ENCODE measurements around the gene DUSP11. TPM values are rescaled to one million over a fixed set of nuclear protein-coding genes. Genes with fewer than 3 reads are reported as not detected.
"Not testable (repeated sequence)": the region's sequence is repeated elsewhere in the genome, so short reads cannot be mapped to it uniquely, and the experiment has no call there.

DUSP11 gene
- polyA plus RNA-seq, 1 donor from 2014 or later: 35.2 TPM

DNA sequence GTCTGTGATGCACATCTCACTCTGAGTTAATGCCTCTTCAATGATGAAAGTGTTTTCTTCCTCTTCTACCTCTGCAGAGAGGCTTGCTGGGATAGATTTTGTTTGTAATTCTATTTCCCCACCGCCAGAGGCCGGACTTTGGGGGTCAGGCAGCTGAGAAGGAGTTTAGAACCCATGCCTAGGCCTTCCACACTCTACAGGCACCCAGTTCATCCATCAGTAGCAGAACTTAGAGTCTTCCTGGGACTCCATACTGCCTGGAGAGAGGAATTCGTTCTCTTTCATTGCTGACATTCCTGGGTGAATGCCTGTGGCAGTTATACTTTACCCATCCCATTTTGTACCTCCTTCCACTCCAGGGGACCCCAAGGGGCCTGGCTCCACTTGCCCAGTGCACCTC is 51.9 kb downstream of the DUSP11 start:
- no peaks in the 10 kb centered on the region for H4K20me1 ChIP-seq (ENCODE audit: insufficient read depth)
- no peak overlapping the region for H3K9ac ChIP-seq (ENCODE audit: low read length)
- no peak overlapping the region for H3K27ac ChIP-seq (ENCODE audit: low read length)
- H3K79me2 ChIP-seq (replicated peaks; ENCODE audit: insufficient read depth, low read length): no peaks in the 10 kb centered on the region
- H2AFZ ChIP-seq (ENCODE audit: low read depth, low read length): no peak overlapping the region
- no peak overlapping the region for H3K4me3 ChIP-seq (ENCODE audit: low read length)
- H3K27me3 ChIP-seq (ENCODE audit: insufficient read depth, low read depth, low read length): no peaks in the 10 kb centered on the region
- no peaks in the 10 kb centered on the region for H3K9me2 ChIP-seq (ENCODE audit: insufficient read depth, low read length)
- no peaks in the 10 kb centered on the region for H3K9me3 ChIP-seq (ENCODE audit: low read length)
- H3K36me3 ChIP-seq (ENCODE audit: insufficient read depth, low read length): no peaks in the 10 kb centered on the region
- TF ChIP-seq, protein P1, sequence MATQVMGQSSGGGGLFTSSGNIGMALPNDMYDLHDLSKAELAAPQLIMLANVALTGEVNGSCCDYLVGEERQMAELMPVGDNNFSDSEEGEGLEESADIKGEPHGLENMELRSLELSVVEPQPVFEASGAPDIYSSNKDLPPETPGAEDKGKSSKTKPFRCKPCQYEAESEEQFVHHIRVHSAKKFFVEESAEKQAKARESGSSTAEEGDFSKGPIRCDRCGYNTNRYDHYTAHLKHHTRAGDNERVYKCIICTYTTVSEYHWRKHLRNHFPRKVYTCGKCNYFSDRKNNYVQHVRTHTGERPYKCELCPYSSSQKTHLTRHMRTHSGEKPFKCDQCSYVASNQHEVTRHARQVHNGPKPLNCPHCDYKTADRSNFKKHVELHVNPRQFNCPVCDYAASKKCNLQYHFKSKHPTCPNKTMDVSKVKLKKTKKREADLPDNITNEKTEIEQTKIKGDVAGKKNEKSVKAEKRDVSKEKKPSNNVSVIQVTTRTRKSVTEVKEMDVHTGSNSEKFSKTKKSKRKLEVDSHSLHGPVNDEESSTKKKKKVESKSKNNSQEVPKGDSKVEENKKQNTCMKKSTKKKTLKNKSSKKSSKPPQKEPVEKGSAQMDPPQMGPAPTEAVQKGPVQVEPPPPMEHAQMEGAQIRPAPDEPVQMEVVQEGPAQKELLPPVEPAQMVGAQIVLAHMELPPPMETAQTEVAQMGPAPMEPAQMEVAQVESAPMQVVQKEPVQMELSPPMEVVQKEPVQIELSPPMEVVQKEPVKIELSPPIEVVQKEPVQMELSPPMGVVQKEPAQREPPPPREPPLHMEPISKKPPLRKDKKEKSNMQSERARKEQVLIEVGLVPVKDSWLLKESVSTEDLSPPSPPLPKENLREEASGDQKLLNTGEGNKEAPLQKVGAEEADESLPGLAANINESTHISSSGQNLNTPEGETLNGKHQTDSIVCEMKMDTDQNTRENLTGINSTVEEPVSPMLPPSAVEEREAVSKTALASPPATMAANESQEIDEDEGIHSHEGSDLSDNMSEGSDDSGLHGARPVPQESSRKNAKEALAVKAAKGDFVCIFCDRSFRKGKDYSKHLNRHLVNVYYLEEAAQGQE (IDR thresholded peaks at IDR 0.05; ENCODE audit: borderline replicate concordance): no peak
- no peak for TF ChIP-seq RAD21 (conservative IDR thresholded peaks at IDR 0.05)
- TF ChIP-seq SMC3 (conservative IDR thresholded peaks at IDR 0.05; ENCODE audit: poor library complexity): no peak
- TF ChIP-seq MXI1 (conservative IDR thresholded peaks at IDR 0.05; ENCODE audit: poor library complexity, severe bottlenecking): no peak
- no peak for TF ChIP-seq EZH2 (IDR thresholded peaks at IDR 0.05; ENCODE audit: borderline replicate concordance, insufficient read depth, low read length, poor library complexity, severe bottlenecking)
- TF ChIP-seq, protein P2, sequence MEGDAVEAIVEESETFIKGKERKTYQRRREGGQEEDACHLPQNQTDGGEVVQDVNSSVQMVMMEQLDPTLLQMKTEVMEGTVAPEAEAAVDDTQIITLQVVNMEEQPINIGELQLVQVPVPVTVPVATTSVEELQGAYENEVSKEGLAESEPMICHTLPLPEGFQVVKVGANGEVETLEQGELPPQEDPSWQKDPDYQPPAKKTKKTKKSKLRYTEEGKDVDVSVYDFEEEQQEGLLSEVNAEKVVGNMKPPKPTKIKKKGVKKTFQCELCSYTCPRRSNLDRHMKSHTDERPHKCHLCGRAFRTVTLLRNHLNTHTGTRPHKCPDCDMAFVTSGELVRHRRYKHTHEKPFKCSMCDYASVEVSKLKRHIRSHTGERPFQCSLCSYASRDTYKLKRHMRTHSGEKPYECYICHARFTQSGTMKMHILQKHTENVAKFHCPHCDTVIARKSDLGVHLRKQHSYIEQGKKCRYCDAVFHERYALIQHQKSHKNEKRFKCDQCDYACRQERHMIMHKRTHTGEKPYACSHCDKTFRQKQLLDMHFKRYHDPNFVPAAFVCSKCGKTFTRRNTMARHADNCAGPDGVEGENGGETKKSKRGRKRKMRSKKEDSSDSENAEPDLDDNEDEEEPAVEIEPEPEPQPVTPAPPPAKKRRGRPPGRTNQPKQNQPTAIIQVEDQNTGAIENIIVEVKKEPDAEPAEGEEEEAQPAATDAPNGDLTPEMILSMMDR (IDR thresholded peaks at IDR 0.05; ENCODE audit: poor library complexity, severe bottlenecking): no peak
- no peak for TF ChIP-seq POLR2AphosphoS5 (IDR thresholded peaks at IDR 0.05)
- H3K4me2 ChIP-seq (ENCODE audit: low read length): no peak overlapping the region
- H3F3A ChIP-seq (ENCODE audit: insufficient read depth, low read length, poor library complexity, severe bottlenecking): no peaks in the 10 kb centered on the region

DNA sequence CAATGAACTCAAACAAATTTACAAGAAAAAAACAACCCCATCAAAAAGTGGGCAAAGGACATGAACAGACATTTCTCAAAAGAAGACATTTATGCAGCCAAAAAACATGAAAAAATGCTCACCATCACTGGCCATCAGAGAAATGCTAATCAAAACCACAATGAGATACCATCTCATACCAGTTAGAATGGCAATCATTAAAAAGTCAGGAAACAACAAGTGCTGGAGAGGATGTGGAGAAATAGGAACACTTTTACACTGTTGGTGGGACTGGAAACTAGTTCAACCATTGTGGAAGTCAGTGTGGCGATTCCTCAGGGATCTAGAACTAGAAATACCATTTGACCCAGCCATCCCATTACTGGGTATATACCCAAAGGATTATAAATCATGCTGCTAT is 53.2 kb downstream of the DUSP11 start:
- not testable (repeated sequence) for H3K36me3 ChIP-seq (ENCODE audit: insufficient read depth, low read length); H3K79me2 ChIP-seq (replicated peaks; ENCODE audit: insufficient read depth, low read length); H3K4me2 ChIP-seq (ENCODE audit: low read length); H3K9ac ChIP-seq (ENCODE audit: low read length); H3K9me2 ChIP-seq (ENCODE audit: insufficient read depth, low read length); H3K4me3 ChIP-seq (ENCODE audit: low read length); H3F3A ChIP-seq (ENCODE audit: insufficient read depth, low read length, poor library complexity, severe bottlenecking); H4K20me1 ChIP-seq (ENCODE audit: insufficient read depth); H2AFZ ChIP-seq (ENCODE audit: low read depth, low read length); H3K27me3 ChIP-seq (ENCODE audit: insufficient read depth, low read depth, low read length); H3K27ac ChIP-seq (ENCODE audit: low read length); H3K9me3 ChIP-seq (ENCODE audit: low read length)

DNA sequence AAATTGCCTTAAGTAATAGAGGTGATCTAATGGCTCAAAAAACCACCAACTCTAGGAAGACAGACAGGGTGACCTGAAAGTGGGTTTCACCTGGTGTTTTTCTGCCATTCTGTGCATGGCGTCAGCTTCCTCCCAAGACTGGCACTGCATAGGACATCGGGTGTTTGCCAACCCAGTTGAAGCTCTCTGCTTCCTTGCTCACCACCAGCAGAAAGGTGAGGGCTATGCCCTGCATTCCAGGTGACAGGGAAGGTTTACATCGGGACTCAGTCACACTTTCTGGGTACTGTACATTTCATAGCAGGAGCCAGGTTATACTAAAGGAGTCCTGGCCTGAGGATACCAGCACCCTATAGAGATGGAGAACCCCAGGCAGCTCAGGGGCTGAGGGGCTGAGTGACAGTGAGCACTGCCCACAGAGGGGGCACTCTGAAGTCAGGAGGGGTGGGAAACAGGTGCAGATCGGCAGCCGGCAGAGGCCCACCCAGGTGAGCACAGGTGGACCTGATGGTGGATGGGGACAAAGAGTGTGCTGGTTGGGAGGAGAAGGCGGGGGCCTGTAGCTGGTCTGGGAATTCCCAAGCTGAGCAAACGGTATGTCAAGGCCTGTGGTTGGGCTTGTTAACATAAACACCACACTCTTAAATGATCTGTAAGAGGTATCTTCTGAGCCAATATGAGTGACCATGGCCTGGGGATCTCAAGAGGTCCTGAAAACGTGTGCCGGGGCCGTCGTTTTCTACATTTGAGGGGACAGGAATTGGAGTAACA is 60.9 kb downstream of the DUSP11 start:
- Histone ChIP-seq H3K27me3 (ENCODE audit: insufficient read depth, low read depth, low read length) (no peaks in the 10 kb centered on the region), H3K4me2 (ENCODE audit: low read length) (no peak overlapping the region), H4K20me1 (ENCODE audit: insufficient read depth) (no peaks in the 10 kb centered on the region), H3K4me3 (ENCODE audit: low read length) (no peak overlapping the region), H3K9me2 (ENCODE audit: insufficient read depth, low read length) (no peaks in the 10 kb centered on the region), H3K9ac (ENCODE audit: low read length) (no peak overlapping the region), H3K9me3 (ENCODE audit: low read length) (no peaks in the 10 kb centered on the region), H2AFZ (ENCODE audit: low read depth, low read length) (no peak overlapping the region), H3K79me2 (replicated peaks; ENCODE audit: insufficient read depth, low read length) (no peaks in the 10 kb centered on the region), H3F3A (ENCODE audit: insufficient read depth, low read length, poor library complexity, severe bottlenecking) (no peaks in the 10 kb centered on the region), H3K27ac (ENCODE audit: low read length) (no peak overlapping the region), H3K36me3 (ENCODE audit: insufficient read depth, low read length) (no peaks in the 10 kb centered on the region)
- TF ChIP-seq EZH2 (IDR thresholded peaks at IDR 0.05; ENCODE audit: borderline replicate concordance, insufficient read depth, low read length, poor library complexity, severe bottlenecking) (no peak), TAF1 (IDR thresholded peaks at IDR 0.05; ENCODE audit: low read depth) (no peak), EP300 (conservative IDR thresholded peaks at IDR 0.05; ENCODE audit: poor library complexity, severe bottlenecking) (no peak), MXI1 (conservative IDR thresholded peaks at IDR 0.05; ENCODE audit: poor library complexity, severe bottlenecking) (no peak), RAD21 (conservative IDR thresholded peaks at IDR 0.05) (no peak)
- TF ChIP-seq, protein P2 (IDR thresholded peaks at IDR 0.05; ENCODE audit: poor library complexity, severe bottlenecking): no peak
- TF ChIP-seq, protein P1 (IDR thresholded peaks at IDR 0.05; ENCODE audit: borderline replicate concordance): no peak

Data from neural cell (in vitro differentiated cells).